Naive thymus-derived CD4-positive, alpha-beta T cell (primary cell): Measurements from ENCODE around the gene FLII. TPM values are rescaled to one million over a fixed set of nuclear protein-coding genes. Genes with fewer than 3 reads are reported as not detected.

Source experiments
- ATAC-seq: fragments of 150-1000 bp; cut with Tn5 transposase; 2 replicates; pipeline ENCODE4 v1.10.0; 2021; ENCODE audit warnings: mild to moderate bottlenecking, moderate library complexity
- CTCF ChIA-PET: fragments of 350-600 bp; sonication (Branson Sonifier 250); formaldehyde crosslinking; loops from one replicate; lab custom pipeline; 2021; ENCODE audit warnings: antibody characterized with exemption; lab: Charles Lee
- POLR2A ChIA-PET: fragments of 350-600 bp; sonication (Branson Sonifier 250); formaldehyde crosslinking; loops from one replicate; lab custom pipeline; 2021; ENCODE audit warnings: antibody characterized with exemption, inconsistent platforms; lab: Charles Lee
- DNase-seq, 9 donors: peaks; one replicate each; pipeline versions ENCODE4 v3.0.0 to v3.0.0-alpha.2; 2020 to 2022; ENCODE audit warnings: mixed read lengths in 1 of 9
- H3K27ac ChIP-seq: one replicate; pipeline ENCODE4 v1.7.0; 2013; ENCODE audit warnings: mild to moderate bottlenecking, low read depth, low read length, moderate library complexity
- H3K27me3 ChIP-seq, 2 donors: one replicate each; pipeline ENCODE4 v1.7.0; 2013; ENCODE audit warnings: low read length in 2 of 2, mild to moderate bottlenecking in 2 of 2, moderate library complexity in 2 of 2; ENCODE audit not compliant: control insufficient read depth in 2 of 2, insufficient read depth in 2 of 2
- H3K36me3 ChIP-seq, 3 experiments: 1 replicate in 2 of 3; 2 replicates in 1 of 3; pipeline ENCODE4 v1.7.0; 2013; ENCODE audit warnings: low read length in 3 of 3, mild to moderate bottlenecking in 3 of 3, moderate library complexity in 1 of 3; ENCODE audit not compliant: insufficient read depth in 3 of 3, control insufficient read depth in 2 of 3
- H3K4me1 ChIP-seq, 2 donors: one replicate each; pipeline ENCODE4 v1.7.0; 2013; ENCODE audit warnings: low read length in 2 of 2, mild to moderate bottlenecking in 2 of 2, moderate library complexity in 1 of 2; ENCODE audit not compliant: control insufficient read depth in 2 of 2, insufficient read depth in 2 of 2
- H3K4me3 ChIP-seq: 2 replicates; pipeline ENCODE4 v1.7.0; 2013; ENCODE audit warnings: mild to moderate bottlenecking, low read length
- H3K9me3 ChIP-seq, 3 experiments: 1 replicate in 2 of 3; 2 replicates in 1 of 3; pipeline ENCODE4 v1.7.0; 2013; ENCODE audit warnings: low read length in 3 of 3; ENCODE audit not compliant: control insufficient read depth in 2 of 3
- H3K27ac Mint-ChIP-seq, 9 donors: one replicate each; pipeline ENCODE4 v1.8.0; 2020 to 2022; ENCODE audit warnings: mixed read lengths in 9 of 9, mild to moderate bottlenecking in 8 of 9, moderate library complexity in 5 of 9, inconsistent platforms in 2 of 9
- H3K27me3 Mint-ChIP-seq, 5 donors: one replicate each; pipeline ENCODE4 v1.8.0; 2021 to 2022; ENCODE audit warnings: mixed read lengths in 5 of 5, mild to moderate bottlenecking in 1 of 5
- H3K36me3 Mint-ChIP-seq, 5 donors: one replicate each; pipeline ENCODE4 v1.8.0; 2020 to 2022; ENCODE audit warnings: mixed read lengths in 5 of 5, mild to moderate bottlenecking in 3 of 5, inconsistent platforms in 1 of 5
- H3K4me1 Mint-ChIP-seq, 7 donors: one replicate each; pipeline ENCODE4 v1.8.0; 2020 to 2022; ENCODE audit warnings: mixed read lengths in 7 of 7, mild to moderate bottlenecking in 3 of 7, inconsistent platforms in 1 of 7
- H3K4me3 Mint-ChIP-seq, 10 donors: one replicate each; pipeline ENCODE4 v1.8.0; 2020 to 2022; ENCODE audit warnings: mild to moderate bottlenecking in 10 of 10, mixed read lengths in 10 of 10, moderate library complexity in 6 of 10, inconsistent platforms in 2 of 10
- H3K9me3 Mint-ChIP-seq, 11 donors: one replicate each; pipeline ENCODE4 v1.8.0; 2020 to 2022; ENCODE audit warnings: mixed read lengths in 11 of 11, mild to moderate bottlenecking in 4 of 11, inconsistent platforms in 1 of 11, moderate library complexity in 1 of 11
- intact Hi-C, 2 donors: fragments of 100-400 bp; cut with micrococcal nuclease; formaldehyde crosslinking; loops; one replicate each; pipeline ENCODE4 v1.15.1; 2023
- polyA plus RNA-seq, 2 donors: library from polyadenylated mRNA; unstranded; fragments of 300-500 nt; fragmentation: Illumina TruSeq; gene quantifications; one replicate each; pipeline ENCODE4 v1.2.3, GENCODE V29; 2021
- total RNA-seq, 6 experiments: library from RNA in 5 of 6; stranded (reverse) in 5 of 6; gene quantifications; 1 replicate in 5 of 6; 2 replicates in 1 of 6; pipeline ENCODE4 v1.2.3 and lab custom pipeline; 2021 to 2026

FLII gene
- total and polyA plus RNA-seq, 7 experiments from 2014 or later = 93.1 to 348 (median 297) TPM

GRCh38 chr17:18257268-18257981, 1.1 kb downstream of the FLII start:
- no peaks in the 10 kb centered on the region for H3K9me3 ChIP-seq
- no peak for ATAC-seq
- peak overlapping the region; percentile 93 to 98 (median 96) for H3K4me3 Mint-ChIP-seq
- H3K9me3 Mint-ChIP-seq = peaks cover 0 to 2% (median 0%) of the 10 kb centered on the region in 11 donors
- peaks cover 29 to 44% of the 10 kb centered on the region in 2 donors for H3K4me1 ChIP-seq
- CTCF ChIA-PET = interaction anchor here (0.5 to 1.7 kb wide), 2 partner anchors 9 to 71 kb away, joined by 3 to 4 read pairs; no protein-coding TSS in a partner anchor
- no peaks in the 10 kb centered on the region for H3K27me3 ChIP-seq
- peaks cover 5 to 44% (median 8%) of the 10 kb centered on the region in 3 experiments for H3K36me3 ChIP-seq
- H3K27ac Mint-ChIP-seq = peak overlapping the region; percentile 85 to 93 (median 89)
- no peaks in the 10 kb centered on the region for H3K27me3 Mint-ChIP-seq
- H3K4me3 ChIP-seq = peak overlapping the region; percentile 79
- peak overlapping the region; percentile 84 for H3K27ac ChIP-seq
- peak in 1 of 9 donors; percentile 34 for DNase-seq
- POLR2A ChIA-PET = interaction anchor here (1.1 kb wide), 1 partner anchor 33 kb away, joined by 3 read pairs; no protein-coding TSS in a partner anchor
- intact Hi-C loops = no loop called here
- H3K4me1 Mint-ChIP-seq = peaks cover 11 to 54% (median 35%) of the 10 kb centered on the region in 7 donors
- H3K36me3 Mint-ChIP-seq = peaks cover 0 to 8% (median 0%) of the 10 kb centered on the region in 5 donors

- H3K4me1 Mint-ChIP-seq = peaks cover 11 to 48% (median 31%) of the 10 kb centered on the region in 7 donors
- ATAC-seq (no peak), DNase-seq (no peak)
- CTCF ChIA-PET = interaction anchor here (1.7 kb wide), 1 partner anchor 8 kb away, joined by 4 read pairs; no protein-coding TSS in a partner anchor
- H3K36me3 ChIP-seq = peaks cover 5 to 50% (median 8%) of the 10 kb centered on the region in 3 experiments
- peak overlapping the region; percentile 84 for H3K27ac ChIP-seq
- H3K27me3 ChIP-seq = no peaks in the 10 kb centered on the region
- no peaks in the 10 kb centered on the region for H3K9me3 ChIP-seq
- peak overlapping the region in 6 of 9 donors; percentile 48 to 91 (median 82) for H3K27ac Mint-ChIP-seq
- H3K36me3 Mint-ChIP-seq = peaks cover 0 to 8% (median 0%) of the 10 kb centered on the region in 5 donors
- POLR2A ChIA-PET = interaction anchor here (1.1 kb wide), 1 partner anchor 33 kb away, joined by 3 read pairs; no protein-coding TSS in a partner anchor
- H3K4me3 Mint-ChIP-seq = peak overlapping the region; percentile 93 to 98 (median 96)
- H3K27me3 Mint-ChIP-seq = no peaks in the 10 kb centered on the region
- H3K4me3 ChIP-seq = peak overlapping the region; percentile 79
- H3K9me3 Mint-ChIP-seq = peaks cover 0 to 2% (median 0%) of the 10 kb centered on the region in 11 donors
- peaks cover 28 to 38% of the 10 kb centered on the region in 2 donors for H3K4me1 ChIP-seq
- intact Hi-C loops = no loop called here
Measured at GRCh38 chr17:18256776-18257175, 1.8 kb downstream of the FLII start.

GRCh38 chr17:18256351-18256750, 2.2 kb downstream of the FLII start:
- H3K36me3 ChIP-seq = peaks cover 5 to 55% (median 8%) of the 10 kb centered on the region in 3 experiments
- Mint-ChIP-seq H3K27ac (peak overlapping the region in 4 of 9 donors; percentile 13 to 89 (median 68)), H3K9me3 (peaks cover 0 to 2% (median 0%) of the 10 kb centered on the region in 11 donors), H3K4me3 (peak overlapping the region in 7 of 10 donors; percentile 20 to 98 (median 96)), H3K4me1 (peaks cover 11 to 43% (median 27%) of the 10 kb centered on the region in 7 donors), H3K27me3 (no peaks in the 10 kb centered on the region), H3K36me3 (peaks cover 0 to 8% (median 0%) of the 10 kb centered on the region in 5 donors)
- ATAC-seq = no peak
- intact Hi-C loops = no loop called here
- ChIA-PET CTCF (interaction anchor here (1.7 kb wide), 1 partner anchor 8 kb away, joined by 4 read pairs; no protein-coding TSS in a partner anchor), POLR2A (interaction anchor here (0.5 kb wide), 1 partner anchor 226 kb away, joined by 4 read pairs; no protein-coding TSS in a partner anchor)
- no peaks in the 10 kb centered on the region for H3K9me3 ChIP-seq
- DNase-seq = no peak
- peak overlapping the region; percentile 84 for H3K27ac ChIP-seq
- H3K4me1 ChIP-seq = peaks cover 24 to 33% of the 10 kb centered on the region in 2 donors
- H3K27me3 ChIP-seq = no peaks in the 10 kb centered on the region
- no peak overlapping the region for H3K4me3 ChIP-seq

- intact Hi-C loops = no loop called here
- Histone ChIP-seq H3K4me3 (no peak overlapping the region), H3K27me3 (no peaks in the 10 kb centered on the region), H3K4me1 (peaks cover 19 to 27% of the 10 kb centered on the region in 2 donors), H3K9me3 (no peaks in the 10 kb centered on the region), H3K27ac (no peak overlapping the region), H3K36me3 (peaks cover 5 to 67% (median 8%) of the 10 kb centered on the region in 3 experiments)
- Mint-ChIP-seq H3K36me3 (peaks cover 0 to 13% (median 4%) of the 10 kb centered on the region in 5 donors), H3K4me3 (peak overlapping the region in 1 of 10 donors; percentile 28), H3K4me1 (peaks cover 11 to 39% (median 27%) of the 10 kb centered on the region in 7 donors), H3K27me3 (no peaks in the 10 kb centered on the region), H3K27ac (no peak overlapping the region), H3K9me3 (peaks cover 0 to 2% (median 0%) of the 10 kb centered on the region in 11 donors)
- POLR2A ChIA-PET = interaction anchor here (1.3 kb wide), 1 partner anchor 10 kb away, joined by 4 read pairs; no protein-coding TSS in a partner anchor
- ATAC-seq (no peak), DNase-seq (no peak)
- CTCF ChIA-PET = no interaction called here
Measured at GRCh38 chr17:18254888-18255649, 3.5 kb downstream of the FLII start.

GRCh38 chr17:18253947-18254821, 4.4 kb downstream of the FLII start:
- no peak overlapping the region for H3K4me3 ChIP-seq
- Mint-ChIP-seq H3K27me3 (no peaks in the 10 kb centered on the region), H3K36me3 (peaks cover 0 to 16% (median 5%) of the 10 kb centered on the region in 5 donors), H3K4me1 (peaks cover 11 to 33% (median 21%) of the 10 kb centered on the region in 7 donors), H3K27ac (no peak overlapping the region), H3K4me3 (no peak overlapping the region), H3K9me3 (no peaks in the 10 kb centered on the region)
- H3K36me3 ChIP-seq = peaks cover 5 to 72% (median 8%) of the 10 kb centered on the region in 3 experiments
- no peaks in the 10 kb centered on the region for H3K9me3 ChIP-seq
- ChIA-PET CTCF (interaction anchor here (1.0 kb wide), 1 partner anchor 14 kb away, joined by 3 read pairs; no protein-coding TSS in a partner anchor), POLR2A (no interaction called here)
- H3K4me1 ChIP-seq = peaks cover 13 to 21% of the 10 kb centered on the region in 2 donors
- intact Hi-C loops = no loop called here
- no peak for ATAC-seq
- DNase-seq = no peak
- H3K27me3 ChIP-seq = no peaks in the 10 kb centered on the region
- no peak overlapping the region for H3K27ac ChIP-seq
